GM19455 (cell line): ENCODE measurements around the gene SPEF2.
"Not testable (repeated sequence)": the region's sequence is repeated elsewhere in the genome, so short reads cannot be mapped to it uniquely, and the experiment has no call there.

Experiments
- ATAC-seq: cut with Tn5 transposase; IDR thresholded peaks from one replicate; pipeline ENCODE4 v1.9.1; 2021; ENCODE audit not compliant: unreplicated experiment

The SPEF2 gene

DNA sequence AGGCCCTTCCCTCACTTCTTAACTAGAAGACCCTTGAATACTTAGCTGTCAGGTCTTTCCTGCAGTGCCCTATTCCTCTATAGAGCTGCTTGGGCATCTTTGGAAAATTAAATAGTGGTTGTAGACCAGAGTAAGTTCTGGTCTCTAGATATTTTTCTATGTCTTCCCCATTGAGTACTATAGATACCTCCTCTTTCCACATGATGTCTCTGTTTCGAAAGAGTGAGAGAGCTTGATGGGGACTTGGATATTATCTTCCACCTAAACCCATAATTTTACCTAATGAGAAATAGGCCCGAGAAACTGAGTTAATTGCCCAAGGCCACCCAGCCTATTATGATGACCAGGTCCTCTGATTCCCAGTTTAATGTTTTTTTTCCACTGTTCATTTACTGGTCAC, 40.2 kb downstream of the SPEF2 start:
- ATAC-seq, result no peak

- no peak for ATAC-seq
Measured at GRCh38 chr5:35659556-35659955, 41.9 kb downstream of the SPEF2 start.

- ATAC-seq, result no peak
Measured at GRCh38 chr5:35660451-35660850, 42.8 kb downstream of the SPEF2 start.

GRCh38 chr5:35664584-35664983, 46.9 kb downstream of the SPEF2 start:
- ATAC-seq, result no peak

DNA sequence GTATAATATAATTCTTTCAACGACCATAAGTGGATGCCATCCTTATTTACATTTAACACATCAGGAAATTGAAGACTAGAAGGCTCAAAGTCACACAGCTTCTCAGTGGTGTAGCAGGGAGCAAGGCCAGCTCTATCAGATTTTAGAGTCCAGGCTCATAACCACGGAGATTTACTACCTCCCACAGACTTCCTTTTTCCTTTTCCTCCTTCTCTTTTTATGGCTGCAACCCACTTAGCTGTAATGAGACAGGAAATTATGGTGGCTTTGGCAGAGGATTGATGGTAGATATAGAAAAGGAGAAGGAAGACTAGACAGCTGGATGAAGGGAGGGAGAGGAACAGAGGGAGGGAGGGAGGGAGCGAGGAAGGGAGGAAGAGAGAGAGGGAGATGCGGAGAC, 47.4 kb downstream of the SPEF2 start:
- ATAC-seq, result no peak

- no peak for ATAC-seq
Measured at GRCh38 chr5:35668319-35668718, 50.7 kb downstream of the SPEF2 start.

- no peak for ATAC-seq
Measured at GRCh38 chr5:35668794-35669193, 51.1 kb downstream of the SPEF2 start.

DNA sequence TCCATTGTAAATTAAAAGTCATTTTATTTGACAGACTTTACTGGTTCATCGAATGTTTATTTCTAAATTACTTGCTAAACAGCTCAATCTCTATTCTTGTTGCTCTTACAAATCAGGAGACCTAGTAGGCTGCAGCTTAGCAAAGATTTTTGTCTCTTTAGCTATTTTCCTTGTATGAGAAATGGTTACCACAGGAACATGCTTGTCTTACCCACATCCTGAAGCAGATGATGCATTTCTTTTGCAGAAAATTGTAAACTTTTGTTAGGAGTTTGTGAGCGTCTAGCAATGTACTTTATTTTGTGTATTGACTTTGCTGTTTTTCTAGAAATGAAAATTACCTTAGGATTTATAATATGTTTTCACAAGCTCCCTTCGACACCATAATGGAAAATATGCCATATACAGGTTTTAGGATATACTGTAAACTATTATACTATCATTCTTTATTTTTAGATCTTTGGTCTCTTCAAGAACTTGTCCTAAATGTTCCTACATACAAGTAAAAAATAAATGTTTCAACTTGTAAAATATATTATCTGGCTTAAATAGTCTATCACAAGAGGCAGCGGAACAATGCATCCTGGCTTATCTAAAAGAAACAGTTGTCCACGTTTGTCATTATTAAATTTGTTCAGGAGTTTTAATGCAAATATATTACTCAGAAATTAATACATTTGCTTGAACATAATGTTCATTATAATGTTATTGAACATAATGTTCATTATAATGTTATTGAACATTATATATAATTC, 54.1 kb downstream of the SPEF2 start:
- ATAC-seq, result no peak

DNA sequence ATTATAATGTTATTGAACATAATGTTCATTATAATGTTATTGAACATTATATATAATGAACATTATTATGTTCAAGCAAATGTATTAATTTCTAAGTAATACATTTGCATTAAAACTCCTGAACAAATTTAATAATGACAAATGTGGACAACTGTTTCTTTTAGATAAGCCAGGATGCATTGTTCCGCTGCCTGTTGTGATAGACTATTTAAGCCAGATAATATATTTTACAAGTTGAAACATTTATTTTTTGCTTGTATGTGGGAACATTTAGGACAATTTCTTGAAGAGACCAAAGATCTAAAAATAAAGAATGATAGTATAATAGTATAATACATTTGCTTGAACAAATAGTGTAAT, 54.6 kb downstream of the SPEF2 start:
- ATAC-seq, result not testable (repeated sequence)

- ATAC-seq, result no peak
Measured at GRCh38 chr5:35672995-35673394, 55.3 kb downstream of the SPEF2 start.

GRCh38 chr5:35674049-35674448, 56.4 kb downstream of the SPEF2 start:
- ATAC-seq, result no peak

DNA sequence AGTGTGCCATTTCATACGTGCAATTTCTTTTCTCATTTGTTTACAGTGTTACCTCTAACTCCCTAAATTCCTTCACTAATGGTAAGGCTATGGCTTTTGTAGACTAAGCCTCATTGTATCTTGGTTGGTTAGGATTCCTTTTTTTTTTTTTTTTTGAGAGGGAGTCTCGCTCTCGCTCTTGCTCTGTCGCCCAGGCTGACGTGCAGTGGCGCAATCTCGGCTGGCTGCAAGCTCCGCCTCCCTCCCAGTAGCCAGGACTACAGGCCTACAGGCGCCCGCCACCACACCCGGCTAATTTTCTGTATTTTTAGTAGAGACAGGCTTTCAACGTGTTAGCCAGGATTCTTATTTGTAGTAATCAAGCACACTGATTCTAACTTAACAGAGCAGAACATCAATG, 57.7 kb downstream of the SPEF2 start:
- no peak for ATAC-seq

- no peak for ATAC-seq
Measured at GRCh38 chr5:35677878-35678277, 60.2 kb downstream of the SPEF2 start.

GRCh38 chr5:35678661-35679060, 61.0 kb downstream of the SPEF2 start:
- no peak for ATAC-seq

GRCh38 chr5:35679357-35679756, 61.7 kb downstream of the SPEF2 start:
- ATAC-seq, result no peak

- no peak for ATAC-seq
Measured at GRCh38 chr5:35681911-35682310, 64.2 kb downstream of the SPEF2 start.

DNA sequence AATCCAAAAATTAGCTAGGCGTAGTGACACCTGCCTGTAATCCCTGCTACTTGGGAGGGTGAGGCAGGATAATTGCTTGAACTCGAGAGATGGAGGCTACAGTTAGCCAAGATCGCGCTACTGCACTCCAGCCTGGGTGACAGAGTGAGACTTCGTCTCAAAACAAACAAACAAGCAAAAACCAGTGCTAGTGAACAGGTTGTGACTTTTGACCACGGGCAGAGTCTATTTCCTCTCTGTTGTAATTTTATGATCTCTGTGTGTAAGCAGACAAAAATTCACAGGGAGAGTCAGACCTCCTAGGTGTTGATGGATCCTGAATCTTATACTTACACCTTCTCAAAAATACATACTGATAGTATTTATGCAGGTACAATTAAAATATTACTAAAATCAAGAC, 65.8 kb downstream of the SPEF2 start:
- ATAC-seq, result no peak

- no peak for ATAC-seq
Measured at GRCh38 chr5:35685161-35685560, 67.5 kb downstream of the SPEF2 start.

- ATAC-seq, result no peak
Measured at GRCh38 chr5:35687961-35688360, 70.3 kb downstream of the SPEF2 start.

DNA sequence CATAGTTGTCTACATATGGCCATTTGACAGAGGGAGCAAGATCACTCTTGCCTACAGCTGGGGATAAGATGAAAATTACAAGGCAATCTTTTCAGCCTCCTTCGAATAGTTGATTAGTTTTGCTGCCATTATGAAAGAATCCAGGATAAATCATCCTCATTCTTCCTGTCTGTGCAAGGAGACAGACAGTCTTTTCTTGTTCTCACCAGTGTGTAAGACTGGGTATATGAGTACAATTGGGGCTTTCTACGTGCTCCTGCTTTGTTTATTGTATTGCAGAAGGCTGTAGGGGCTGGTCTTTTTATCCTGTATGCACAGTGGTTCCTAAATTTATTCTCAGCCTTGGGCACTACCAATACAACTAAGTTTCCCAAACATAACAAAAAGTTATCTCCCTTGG, 76.8 kb downstream of the SPEF2 start:
- ATAC-seq, result no peak

DNA sequence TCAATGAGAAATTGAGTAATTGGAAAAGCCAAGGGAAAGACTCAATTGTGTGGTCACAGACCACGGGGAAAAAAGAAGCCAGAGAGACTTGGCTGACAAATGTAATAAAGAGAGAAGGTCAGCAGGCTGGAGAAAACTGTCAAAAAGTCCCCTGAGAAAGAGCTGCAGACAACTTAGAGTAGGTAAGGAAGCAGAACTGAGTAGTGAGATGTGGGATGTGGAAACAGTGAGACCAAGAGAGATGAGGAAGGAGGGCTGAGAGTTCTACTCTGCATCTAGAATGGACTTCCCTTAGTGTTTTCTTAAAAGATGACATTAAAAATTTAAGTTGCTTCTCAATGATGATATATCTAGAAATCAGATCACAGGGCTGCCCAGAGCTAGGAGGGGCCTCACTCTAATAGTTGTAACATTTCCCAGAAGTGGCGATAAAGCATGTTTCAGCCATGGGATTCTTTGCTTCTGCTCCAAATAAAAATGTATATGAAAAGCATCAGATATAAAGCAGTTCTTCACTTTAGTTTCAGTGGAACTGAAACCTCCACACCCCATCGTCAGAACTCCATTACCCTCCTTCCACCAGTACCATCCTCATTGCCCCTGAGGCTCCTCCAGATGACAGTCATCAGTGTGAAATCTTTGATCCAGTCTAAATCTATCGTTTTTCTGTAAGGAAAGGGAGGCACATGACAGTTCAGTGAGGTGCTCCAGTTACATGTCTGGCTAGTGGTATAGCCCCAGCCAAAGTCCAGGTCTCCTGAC, 80.6 kb downstream of the SPEF2 start:
- no peak for ATAC-seq

DNA sequence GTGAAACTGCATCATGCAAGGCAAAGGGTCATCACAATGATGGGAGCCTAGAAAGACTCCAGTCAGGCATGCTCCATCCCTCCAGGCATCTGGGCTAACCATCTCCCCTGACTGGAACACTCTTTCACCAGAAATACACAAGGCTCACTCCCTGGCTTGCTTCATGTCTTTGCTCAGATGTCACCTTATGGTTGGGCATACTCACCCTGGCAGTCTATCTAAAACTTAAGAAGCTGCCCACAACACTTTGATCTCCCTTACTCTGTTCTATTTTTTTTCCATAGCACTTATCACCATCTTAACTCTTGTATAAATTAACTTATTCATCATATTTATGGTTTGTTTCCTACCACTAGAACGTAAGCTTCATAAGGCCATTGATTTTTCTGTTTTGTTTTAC, 90.0 kb downstream of the SPEF2 start:
- no peak for ATAC-seq

DNA sequence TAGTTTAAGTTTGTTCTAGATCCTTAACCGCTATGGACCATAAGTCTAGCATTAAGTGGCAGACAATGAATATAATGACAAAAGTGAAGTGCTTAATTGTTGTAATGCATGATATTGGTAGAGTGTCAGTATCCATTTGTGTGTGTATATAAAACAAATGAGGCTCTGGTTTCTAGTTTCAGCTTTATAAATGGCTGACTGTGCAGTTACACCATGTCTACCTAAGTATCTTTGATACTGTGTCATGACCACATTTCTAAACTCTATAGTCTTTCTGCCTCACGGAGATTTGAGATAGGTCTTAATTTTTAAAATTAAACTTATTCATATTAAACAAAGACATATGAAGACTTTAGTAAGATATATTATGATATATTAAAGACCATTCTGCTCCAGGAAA, 92.0 kb downstream of the SPEF2 start:
- no peak for ATAC-seq
